ENCODE data around the gene SLAMF8.

SLAMF8 gene

GRCh38 chr1:159856576-159856975 lies 29.9 kb downstream of the SLAMF8 start:
- no peak overlapping the region for H3K27ac ChIP-seq (ENCODE audit: low read depth, low read length)

GRCh38 chr1:159857889-159858288 lies 31.2 kb downstream of the SLAMF8 start:
- Histone ChIP-seq H3K4me3 (ENCODE audit: low read depth in 1 of 2, low read length in 2 of 2) (no peak overlapping the region), H3K27me3 (ENCODE audit: control insufficient read depth in 1 of 2, insufficient read depth in 2 of 2, low read length in 2 of 2) (no peaks in the 10 kb centered on the region), H3K27ac (ENCODE audit: low read depth, low read length) (no peak overlapping the region), H3K36me3 (ENCODE audit: control insufficient read depth in 1 of 2, insufficient read depth in 2 of 2, low read length in 2 of 2) (no peaks in the 10 kb centered on the region), H3K4me1 (ENCODE audit: control insufficient read depth in 1 of 2, insufficient read depth in 2 of 2, low read length in 2 of 2) (peaks cover 6 to 16% of the 10 kb centered on the region in 2 donors), H3K9me3 (ENCODE audit: control insufficient read depth in 1 of 2, low read length in 2 of 2) (no peaks in the 10 kb centered on the region), H3K9ac (ENCODE audit: low read depth in 1 of 2, low read length in 2 of 2) (no peak overlapping the region)

More at GRCh38 chr1:159856576-159856975, 29.9 kb downstream of the SLAMF8 start:
- H3K4me1 ChIP-seq (ENCODE audit: control insufficient read depth in 1 of 2, insufficient read depth in 2 of 2, low read length in 2 of 2) = peaks cover 6 to 16% of the 10 kb centered on the region in 2 donors
- no peaks in the 10 kb centered on the region for H3K27me3 ChIP-seq (ENCODE audit: control insufficient read depth in 1 of 2, insufficient read depth in 2 of 2, low read length in 2 of 2)
- H3K9me3 ChIP-seq (ENCODE audit: control insufficient read depth in 1 of 2, low read length in 2 of 2) = no peaks in the 10 kb centered on the region
- H3K36me3 ChIP-seq (ENCODE audit: control insufficient read depth in 1 of 2, insufficient read depth in 2 of 2, low read length in 2 of 2) = no peaks in the 10 kb centered on the region
- no peak overlapping the region for H3K4me3 ChIP-seq (ENCODE audit: low read depth in 1 of 2, low read length in 2 of 2)
- H3K9ac ChIP-seq (ENCODE audit: low read depth in 1 of 2, low read length in 2 of 2) = no peak overlapping the region

GRCh38 chr1:159859767-159860322 lies 33.2 kb downstream of the SLAMF8 start:
- Histone ChIP-seq H3K27me3 (ENCODE audit: control insufficient read depth in 1 of 2, insufficient read depth in 2 of 2, low read length in 2 of 2) (no peaks in the 10 kb centered on the region), H3K4me1 (ENCODE audit: control insufficient read depth in 1 of 2, insufficient read depth in 2 of 2, low read length in 2 of 2) (peaks cover 6 to 10% of the 10 kb centered on the region in 2 donors), H3K4me3 (ENCODE audit: low read depth in 1 of 2, low read length in 2 of 2) (no peak overlapping the region), H3K9ac (ENCODE audit: low read depth in 1 of 2, low read length in 2 of 2) (no peak overlapping the region), H3K27ac (ENCODE audit: low read depth, low read length) (no peak overlapping the region), H3K36me3 (ENCODE audit: control insufficient read depth in 1 of 2, insufficient read depth in 2 of 2, low read length in 2 of 2) (no peaks in the 10 kb centered on the region), H3K9me3 (ENCODE audit: control insufficient read depth in 1 of 2, low read length in 2 of 2) (no peaks in the 10 kb centered on the region)

GRCh38 chr1:159860456-159860855 lies 33.8 kb downstream of the SLAMF8 start:
- Histone ChIP-seq H3K4me3 (ENCODE audit: low read depth in 1 of 2, low read length in 2 of 2) (no peak overlapping the region), H3K27me3 (ENCODE audit: control insufficient read depth in 1 of 2, insufficient read depth in 2 of 2, low read length in 2 of 2) (no peaks in the 10 kb centered on the region)

GRCh38 chr1:159861218-159861617 lies 34.5 kb downstream of the SLAMF8 start:
- Histone ChIP-seq H3K36me3 (ENCODE audit: control insufficient read depth in 1 of 2, insufficient read depth in 2 of 2, low read length in 2 of 2) (no peaks in the 10 kb centered on the region), H3K27ac (ENCODE audit: low read depth, low read length) (no peak overlapping the region), H3K27me3 (ENCODE audit: control insufficient read depth in 1 of 2, insufficient read depth in 2 of 2, low read length in 2 of 2) (no peaks in the 10 kb centered on the region), H3K4me3 (ENCODE audit: low read depth in 1 of 2, low read length in 2 of 2) (no peak overlapping the region), H3K4me1 (ENCODE audit: control insufficient read depth in 1 of 2, insufficient read depth in 2 of 2, low read length in 2 of 2) (peaks cover 0 to 7% of the 10 kb centered on the region in 2 donors), H3K9ac (ENCODE audit: low read depth in 1 of 2, low read length in 2 of 2) (no peak overlapping the region), H3K9me3 (ENCODE audit: control insufficient read depth in 1 of 2, low read length in 2 of 2) (no peaks in the 10 kb centered on the region)

More at GRCh38 chr1:159860456-159860855, 33.8 kb downstream of the SLAMF8 start:
- Histone ChIP-seq H3K36me3 (ENCODE audit: control insufficient read depth in 1 of 2, insufficient read depth in 2 of 2, low read length in 2 of 2) (no peaks in the 10 kb centered on the region), H3K27ac (ENCODE audit: low read depth, low read length) (no peak overlapping the region), H3K9ac (ENCODE audit: low read depth in 1 of 2, low read length in 2 of 2) (no peak overlapping the region), H3K4me1 (ENCODE audit: control insufficient read depth in 1 of 2, insufficient read depth in 2 of 2, low read length in 2 of 2) (peaks cover 1 to 8% of the 10 kb centered on the region in 2 donors), H3K9me3 (ENCODE audit: control insufficient read depth in 1 of 2, low read length in 2 of 2) (no peaks in the 10 kb centered on the region)

GRCh38 chr1:159862031-159862430 lies 35.4 kb downstream of the SLAMF8 start:
- Histone ChIP-seq H3K4me3 (ENCODE audit: low read depth in 1 of 2, low read length in 2 of 2) (no peak overlapping the region), H3K9me3 (ENCODE audit: control insufficient read depth in 1 of 2, low read length in 2 of 2) (no peaks in the 10 kb centered on the region), H3K4me1 (ENCODE audit: control insufficient read depth in 1 of 2, insufficient read depth in 2 of 2, low read length in 2 of 2) (peaks cover 4 to 7% of the 10 kb centered on the region in 2 donors), H3K36me3 (ENCODE audit: control insufficient read depth in 1 of 2, insufficient read depth in 2 of 2, low read length in 2 of 2) (no peaks in the 10 kb centered on the region), H3K27me3 (ENCODE audit: control insufficient read depth in 1 of 2, insufficient read depth in 2 of 2, low read length in 2 of 2) (no peaks in the 10 kb centered on the region), H3K9ac (ENCODE audit: low read depth in 1 of 2, low read length in 2 of 2) (no peak overlapping the region), H3K27ac (ENCODE audit: low read depth, low read length) (no peak overlapping the region)

GRCh38 chr1:159862557-159862956 lies 35.9 kb downstream of the SLAMF8 start, which contains the start of gene VSIG8:
TSS of gene VSIG8 (minus strand) at chr1:159862657. CDS start at chr1:159862521, 136 bp downstream.
- Histone ChIP-seq H3K4me1 (ENCODE audit: control insufficient read depth in 1 of 2, insufficient read depth in 2 of 2, low read length in 2 of 2) (peaks cover 7 to 10% of the 10 kb centered on the region in 2 donors), H3K9me3 (ENCODE audit: control insufficient read depth in 1 of 2, low read length in 2 of 2) (no peaks in the 10 kb centered on the region), H3K27me3 (ENCODE audit: control insufficient read depth in 1 of 2, insufficient read depth in 2 of 2, low read length in 2 of 2) (no peaks in the 10 kb centered on the region), H3K4me3 (ENCODE audit: low read depth in 1 of 2, low read length in 2 of 2) (no peak within 1 kb of the TSS), H3K9ac (ENCODE audit: low read depth in 1 of 2, low read length in 2 of 2) (no peak within 1 kb of the TSS), H3K27ac (ENCODE audit: low read depth, low read length) (no peak within 1 kb of the TSS), H3K36me3 (ENCODE audit: control insufficient read depth in 1 of 2, insufficient read depth in 2 of 2, low read length in 2 of 2) (no peaks in the 10 kb centered on the region)

GRCh38 chr1:159864262-159864661 lies 37.6 kb downstream of the SLAMF8 start:
- Histone ChIP-seq H3K36me3 (ENCODE audit: control insufficient read depth in 1 of 2, insufficient read depth in 2 of 2, low read length in 2 of 2) (no peaks in the 10 kb centered on the region), H3K4me1 (ENCODE audit: control insufficient read depth in 1 of 2, insufficient read depth in 2 of 2, low read length in 2 of 2) (peaks cover 22 to 26% of the 10 kb centered on the region in 2 donors), H3K9ac (ENCODE audit: low read depth in 1 of 2, low read length in 2 of 2) (no peak overlapping the region), H3K9me3 (ENCODE audit: control insufficient read depth in 1 of 2, low read length in 2 of 2) (no peaks in the 10 kb centered on the region), H3K4me3 (ENCODE audit: low read depth in 1 of 2, low read length in 2 of 2) (no peak overlapping the region), H3K27me3 (ENCODE audit: control insufficient read depth in 1 of 2, insufficient read depth in 2 of 2, low read length in 2 of 2) (no peaks in the 10 kb centered on the region), H3K27ac (ENCODE audit: low read depth, low read length) (no peak overlapping the region)

- no peak overlapping the region for H3K27ac ChIP-seq (ENCODE audit: low read depth, low read length)
- H3K4me3 ChIP-seq (ENCODE audit: low read depth in 1 of 2, low read length in 2 of 2) = no peak overlapping the region
- H3K9me3 ChIP-seq (ENCODE audit: control insufficient read depth in 1 of 2, low read length in 2 of 2) = no peaks in the 10 kb centered on the region
- no peaks in the 10 kb centered on the region for H3K27me3 ChIP-seq (ENCODE audit: control insufficient read depth in 1 of 2, insufficient read depth in 2 of 2, low read length in 2 of 2)
- no peak overlapping the region for H3K9ac ChIP-seq (ENCODE audit: low read depth in 1 of 2, low read length in 2 of 2)
- peaks cover 24 to 33% of the 10 kb centered on the region in 2 donors for H3K4me1 ChIP-seq (ENCODE audit: control insufficient read depth in 1 of 2, insufficient read depth in 2 of 2, low read length in 2 of 2)
- H3K36me3 ChIP-seq (ENCODE audit: control insufficient read depth in 1 of 2, insufficient read depth in 2 of 2, low read length in 2 of 2) = no peaks in the 10 kb centered on the region
These were observed 39.4 kb downstream of the SLAMF8 start for GRCh38 chr1:159866066-159866465.

- H3K36me3 ChIP-seq (ENCODE audit: control insufficient read depth in 1 of 2, insufficient read depth in 2 of 2, low read length in 2 of 2) = no peaks in the 10 kb centered on the region
- no peak overlapping the region for H3K4me3 ChIP-seq (ENCODE audit: low read depth in 1 of 2, low read length in 2 of 2)
- no peaks in the 10 kb centered on the region for H3K9me3 ChIP-seq (ENCODE audit: control insufficient read depth in 1 of 2, low read length in 2 of 2)
- H3K9ac ChIP-seq (ENCODE audit: low read depth in 1 of 2, low read length in 2 of 2) = no peak overlapping the region
- H3K27ac ChIP-seq (ENCODE audit: low read depth, low read length) = peak overlapping the region; percentile 16
- H3K27me3 ChIP-seq (ENCODE audit: control insufficient read depth in 1 of 2, insufficient read depth in 2 of 2, low read length in 2 of 2) = no peaks in the 10 kb centered on the region
- H3K4me1 ChIP-seq (ENCODE audit: control insufficient read depth in 1 of 2, insufficient read depth in 2 of 2, low read length in 2 of 2) = peaks cover 24 to 35% of the 10 kb centered on the region in 2 donors
These were observed 40.4 kb downstream of the SLAMF8 start for GRCh38 chr1:159866905-159867663.
